H9 (cell line): Measurements from ENCODE around the gene ENPEP. TPM values are rescaled to one million over a fixed set of nuclear protein-coding genes. Genes with fewer than 3 reads are reported as not detected.
A peak's percentile ranks its signal among the peaks of the same experiment; 100 is the strongest.
"Not testable (repeated sequence)": the region's sequence is repeated elsewhere in the genome, so short reads cannot be mapped to it uniquely, and the experiment has no call there.

Experiments used
- DNase-seq: peaks from one replicate; pipeline ENCODE4 v3.0.0-alpha.2; 2017
- H2AFZ ChIP-seq: one replicate; pipeline ENCODE4 v1.6.1; 2013; ENCODE audit warnings: mild to moderate bottlenecking, low read length, control low read depth, moderate library complexity
- H2AK5ac ChIP-seq: 2 replicates; pipeline ENCODE4 v1.6.1; 2013; ENCODE audit warnings: low read length, control low read depth, mixed read lengths; ENCODE audit not compliant: insufficient read length
- H2BK120ac ChIP-seq: one replicate; pipeline ENCODE4 v1.6.1; 2013; ENCODE audit warnings: low read depth, mild to moderate bottlenecking, low read length, control low read depth, inconsistent platforms; ENCODE audit not compliant: poor library complexity, severe bottlenecking
- H2BK12ac ChIP-seq: 2 replicates; pipeline ENCODE4 v1.6.1; 2013; ENCODE audit warnings: low read length, control low read depth, mixed read lengths, low read depth; ENCODE audit not compliant: insufficient read length
- H2BK15ac ChIP-seq: 2 replicates; pipeline ENCODE4 v1.6.1; 2013; ENCODE audit warnings: low read depth, low read length, control low read depth
- H2BK20ac ChIP-seq: one replicate; pipeline ENCODE4 v1.6.1; 2013; ENCODE audit warnings: low read depth, mild to moderate bottlenecking, low read length, control low read depth, inconsistent platforms; ENCODE audit not compliant: poor library complexity, severe bottlenecking
- H2BK5ac ChIP-seq: 2 replicates; pipeline ENCODE4 v1.6.1; 2013; ENCODE audit warnings: low read length, control low read depth, mixed read lengths; ENCODE audit not compliant: insufficient read length
- H3K14ac ChIP-seq: 2 replicates; pipeline ENCODE4 v1.6.1; 2013; ENCODE audit warnings: low read length, control low read depth; ENCODE audit not compliant: insufficient read depth
- H3K18ac ChIP-seq: 2 replicates; pipeline ENCODE4 v1.6.1; 2013; ENCODE audit warnings: low read depth, mild to moderate bottlenecking, mixed read lengths, low read length, control low read depth; ENCODE audit not compliant: insufficient read length
- H3K23ac ChIP-seq: 2 replicates; pipeline ENCODE4 v1.6.1; 2013; ENCODE audit warnings: low read length, control low read depth, mixed read lengths, low read depth; ENCODE audit not compliant: insufficient read length
- H3K23me2 ChIP-seq: 2 replicates; pipeline ENCODE4 v1.6.1; 2013; ENCODE audit warnings: low read depth, mild to moderate bottlenecking, mixed read lengths, low read length, control low read depth; ENCODE audit not compliant: insufficient read length, poor library complexity, severe bottlenecking
- H3K27ac ChIP-seq: 2 replicates; pipeline ENCODE4 v1.5.1; 2013; ENCODE audit warnings: low read length, control low read depth, mixed read lengths, low read depth; ENCODE audit not compliant: insufficient read length
- H3K27me3 ChIP-seq: 2 replicates; pipeline ENCODE4 v1.6.1; 2013; ENCODE audit warnings: low read length, control low read depth, inconsistent platforms; ENCODE audit not compliant: insufficient read depth
- H3K4ac ChIP-seq: 2 replicates; pipeline ENCODE4 v1.6.1; 2013; ENCODE audit warnings: low read depth, mild to moderate bottlenecking, control low read depth, inconsistent platforms, low read length, moderate library complexity
- H3K4me1 ChIP-seq: 2 replicates; pipeline ENCODE4 v1.6.1; 2013; ENCODE audit warnings: low read length, control low read depth, inconsistent platforms; ENCODE audit not compliant: insufficient read depth
- H3K4me2 ChIP-seq: 2 replicates; pipeline ENCODE4 v1.6.1; 2013; ENCODE audit warnings: low read length, control low read depth, mixed read lengths; ENCODE audit not compliant: insufficient read length, insufficient read depth
- H3K56ac ChIP-seq: 2 replicates; pipeline ENCODE4 v1.6.1; 2013; ENCODE audit warnings: low read depth, mild to moderate bottlenecking, mixed read lengths, low read length, control low read depth; ENCODE audit not compliant: insufficient read length
- H3K79me1 ChIP-seq: 2 replicates; pipeline ENCODE4 v1.6.1; 2013; ENCODE audit warnings: low read depth, mild to moderate bottlenecking, moderate library complexity, low read length, control low read depth, inconsistent platforms; ENCODE audit not compliant: insufficient read depth, poor library complexity, severe bottlenecking
- H3K79me2 ChIP-seq: 2 replicates; pipeline ENCODE4 v1.6.1; 2013; ENCODE audit warnings: low read length, control low read depth, inconsistent platforms; ENCODE audit not compliant: insufficient read depth
- H3K9ac ChIP-seq: 2 replicates; pipeline ENCODE4 v1.6.1; 2013; ENCODE audit warnings: low read length, control low read depth, mixed read lengths; ENCODE audit not compliant: insufficient read length; ENCODE audit errors: extremely low read depth
- H3K9me3 ChIP-seq: one replicate; pipeline ENCODE4 v1.6.1; 2013; ENCODE audit warnings: low read depth, low read length, inconsistent platforms; ENCODE audit not compliant: control insufficient read depth
- H3T11ph ChIP-seq: one replicate; pipeline ENCODE4 v1.6.1; 2013; ENCODE audit warnings: mild to moderate bottlenecking, low read length, control low read depth, inconsistent platforms
- H4K20me1 ChIP-seq: one replicate; pipeline ENCODE4 v1.6.1; 2013; ENCODE audit not compliant: control insufficient read depth, insufficient read length, insufficient read depth
- H4K5ac ChIP-seq: 2 replicates; pipeline ENCODE4 v1.6.1; 2013; ENCODE audit warnings: low read depth, mild to moderate bottlenecking, mixed read lengths, low read length, control low read depth; ENCODE audit not compliant: insufficient read length
- H4K8ac ChIP-seq: replicated peaks from 2 replicates; pipeline ENCODE4 v1.6.1; 2013; ENCODE audit warnings: low read length, control low read depth, mixed read lengths, low read depth; ENCODE audit not compliant: insufficient read length
- H4K91ac ChIP-seq: 2 replicates; pipeline ENCODE4 v1.6.1; 2013; ENCODE audit warnings: low read depth, mild to moderate bottlenecking, moderate library complexity, mixed read lengths, low read length, control low read depth; ENCODE audit not compliant: insufficient read length
- H3K27ac Mint-ChIP-seq, 3 experiments: 2 replicates in 2 of 3; 3 replicates in 1 of 3; pipeline ENCODE4 v1.8.0; 2020 to 2021; ENCODE audit warnings: mixed read lengths in 3 of 3, mild to moderate bottlenecking in 1 of 3, moderate library complexity in 1 of 3
- H3K27me3 Mint-ChIP-seq: 2 replicates; pipeline ENCODE4 v1.8.0; 2021; ENCODE audit warnings: low read depth, mild to moderate bottlenecking, moderate library complexity, mixed read lengths
- H3K36me3 Mint-ChIP-seq, 3 experiments: 2 replicates in 2 of 3; 3 replicates in 1 of 3; pipeline ENCODE4 v1.8.0; 2020 to 2021; ENCODE audit warnings: low read depth in 3 of 3, mixed read lengths in 3 of 3; ENCODE audit not compliant: insufficient read depth in 1 of 3
- H3K4me1 Mint-ChIP-seq, 2 experiments: 2 replicates each; pipeline ENCODE4 v1.8.0; 2020; ENCODE audit warnings: mixed read lengths in 2 of 2
- H3K4me3 Mint-ChIP-seq, 2 experiments: 2 replicates in 1 of 2; 3 replicates in 1 of 2; pipeline ENCODE4 v1.8.0; 2020 to 2021; ENCODE audit warnings: mild to moderate bottlenecking in 2 of 2, mixed read lengths in 2 of 2, moderate library complexity in 1 of 2
- H3K9me3 Mint-ChIP-seq, 2 experiments: 2 replicates in 1 of 2; 3 replicates in 1 of 2; pipeline ENCODE4 v1.8.0; 2020; ENCODE audit warnings: mild to moderate bottlenecking in 2 of 2, mixed read lengths in 2 of 2, moderate library complexity in 1 of 2
- WGBS: extraction: QIAGEN DNeasy Blood & Tissue Kit; methylation state at CpG from one replicate; pipeline ENCODE4 v1.1.7; 2013; ENCODE audit warnings: missing lambda C conversion rate, low lambda C conversion rate, mixed read lengths; ENCODE audit not compliant: insufficient read length; ENCODE audit errors: extremely low coverage; 5-methylcytosine and 5-hydroxymethylcytosine counted together
- total RNA-seq: library from RNA; stranded (reverse); gene quantifications from 2 replicates; pipeline ENCODE4 v1.2.1, GENCODE V29; 2021

Gene ENPEP
- total RNA-seq, 1 experiment from 2014 or later: 0.44 TPM

GRCh38 chr4:110437292-110437691, 38.7 kb upstream of the ENPEP start:
- not testable (repeated sequence) for H3K9me3 ChIP-seq, H2BK5ac ChIP-seq, H2BK20ac ChIP-seq, H3K4me2 ChIP-seq, H3K9ac ChIP-seq, H4K91ac ChIP-seq, H2AK5ac ChIP-seq, H3K36me3 Mint-ChIP-seq, H3K79me1 ChIP-seq, H3K18ac ChIP-seq, H3K4ac ChIP-seq, H3K4me1 ChIP-seq, H3K79me2 ChIP-seq, H3T11ph ChIP-seq, H3K23me2 ChIP-seq, H3K4me3 Mint-ChIP-seq, H3K27ac ChIP-seq, H3K27me3 ChIP-seq, H3K9me3 Mint-ChIP-seq, H3K23ac ChIP-seq, H2BK120ac ChIP-seq, DNase-seq, H4K20me1 ChIP-seq, H2AFZ ChIP-seq, H3K14ac ChIP-seq, H3K4me1 Mint-ChIP-seq, H2BK15ac ChIP-seq, H3K27me3 Mint-ChIP-seq, H4K8ac ChIP-seq, H2BK12ac ChIP-seq, H3K27ac Mint-ChIP-seq, H3K56ac ChIP-seq
- H4K5ac ChIP-seq: peak overlapping the region; percentile 51
- WGBS: no CpG with 5 or more reads among the region's 3 CpGs

- not testable (repeated sequence) for H3K4me3 Mint-ChIP-seq, H3K14ac ChIP-seq, H2BK20ac ChIP-seq, H3K36me3 Mint-ChIP-seq, H4K8ac ChIP-seq, H2AK5ac ChIP-seq, H3T11ph ChIP-seq, H3K9ac ChIP-seq, H3K27me3 ChIP-seq, H3K4ac ChIP-seq, H3K18ac ChIP-seq, H3K27ac Mint-ChIP-seq, H3K79me1 ChIP-seq, H3K9me3 Mint-ChIP-seq, H2BK12ac ChIP-seq, H2BK120ac ChIP-seq, H3K4me2 ChIP-seq, H3K27me3 Mint-ChIP-seq, H3K56ac ChIP-seq, H2BK5ac ChIP-seq, H3K79me2 ChIP-seq, DNase-seq, H2BK15ac ChIP-seq, H3K4me1 Mint-ChIP-seq, H4K20me1 ChIP-seq, H4K5ac ChIP-seq, H3K9me3 ChIP-seq, H3K23me2 ChIP-seq, H3K4me1 ChIP-seq, H3K27ac ChIP-seq, H4K91ac ChIP-seq, H3K23ac ChIP-seq, H2AFZ ChIP-seq
- no CpG with 5 or more reads among the region's 1 CpG for WGBS
Observed at GRCh38 chr4:110439209-110439608, 36.7 kb upstream of the ENPEP start.
